H1 (cell line): ENCODE measurements around the gene SCCPDH. TPM values are rescaled to one million over a fixed set of nuclear protein-coding genes. Genes with fewer than 3 reads are reported as not detected.

Experiments
- BCL11A ChIP-seq, 2 experiments: IDR thresholded peaks; one replicate each; pipeline ENCODE4 v1.6.1; 2011; ENCODE audit warnings: low read depth in 2 of 2, low read length in 2 of 2, mild to moderate bottlenecking in 2 of 2
- KDM5A ChIP-seq: fragments of 200-600 bp; IDR thresholded peaks from 2 replicates; pipeline ENCODE4 v1.7.1; 2012; ENCODE audit warnings: mild to moderate bottlenecking, low read length, inconsistent platforms, mixed read lengths
- TAF1 ChIP-seq: IDR thresholded peaks from 2 replicates; pipeline ENCODE4 v1.6.1; 2011; ENCODE audit warnings: mild to moderate bottlenecking, low read depth, low read length
- polyA plus RNA-seq, 7 experiments: library from polyadenylated mRNA; depleted of rRNA in 3 of 7; stranded (reverse) in 5 of 7; unstranded in 2 of 7; fragments of >200 nt in 5 of 7; fragments of 200-250 nt in 2 of 7; gene quantifications; 1 replicate in 5 of 7; 2 replicates in 1 of 7; 4 replicates in 1 of 7; pipeline versions ENCODE4 v1.2.1 to v1.2.3, GENCODE V29; 2011 to 2013; ENCODE audit warnings: missing spikeins in 2 of 7, mixed read lengths in 2 of 7
- total RNA-seq: library from RNA; stranded (reverse); fragmentation: NEBNext Ultra II Directional; extraction: Animal tissue kit (Norgen Biotek cat#: 25700); gene quantifications from 2 replicates; pipeline ENCODE4 v1.2.1, GENCODE V29; 2021

The SCCPDH gene
- total and polyA plus RNA-seq, 2 of the 8 experiments (the other 6 are each of a cell fraction or from before 2014, with no cell fraction given), result 9.5 to 17.0 TPM

DNA sequence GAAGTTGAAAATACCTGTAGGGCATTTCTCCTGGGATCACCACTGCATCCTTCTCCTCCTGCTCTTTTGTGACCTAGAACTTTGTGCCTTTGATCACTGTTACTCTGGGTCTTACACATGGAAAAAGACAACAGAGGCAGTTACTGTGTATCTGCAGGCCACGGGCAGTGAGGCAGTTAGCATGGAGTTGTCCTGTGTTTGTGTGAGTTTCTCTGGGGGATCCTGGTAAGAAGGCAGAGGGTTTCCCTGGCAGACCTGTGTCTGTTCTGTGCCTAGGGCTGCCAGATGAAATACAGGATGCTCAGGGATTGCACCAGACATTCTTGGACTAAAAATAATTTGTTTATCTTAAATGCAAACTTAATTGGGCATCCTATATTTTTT lies 44.4 kb upstream of the SCCPDH start (continued):
- TF ChIP-seq KDM5A (no peak), TAF1 (no peak), BCL11A (IDR thresholded peaks at IDR 0.05; ENCODE audit: low read depth in 2 of 2, low read length in 2 of 2) (no peak)
